CD14-positive monocyte (primary cell): ENCODE results near the gene FN1. TPM values are rescaled to one million over a fixed set of nuclear protein-coding genes. Genes with fewer than 3 reads are reported as not detected.

Source experiments
- DNase-seq, 3 donors: peaks; one replicate each; pipeline ENCODE4 v3.0.0-alpha.2; 2011 to 2022
- H2AFZ ChIP-seq: 2 replicates; pipeline ENCODE4 v1.6.0; 2012; ENCODE audit warnings: mild to moderate bottlenecking, low read depth, low read length, inconsistent platforms; ENCODE audit not compliant: insufficient read depth, poor library complexity, severe bottlenecking
- H3K27ac ChIP-seq, 2 donors: 1 replicate in 1 of 2; 2 replicates in 1 of 2; pipeline ENCODE4 v1.5.1; 2012 to 2013; ENCODE audit warnings: low read length in 2 of 2, control low read depth in 1 of 2, inconsistent platforms in 1 of 2, low read depth in 1 of 2, mild to moderate bottlenecking in 1 of 2
- H3K27me3 ChIP-seq, 2 donors: one replicate each; pipeline versions ENCODE4 v1.6.0 to v1.6.1; 2011 to 2013; ENCODE audit warnings: low read length in 2 of 2; ENCODE audit not compliant: control insufficient read depth in 2 of 2, insufficient read depth in 2 of 2
- H3K36me3 ChIP-seq, 2 donors: replicated peaks in 1 of 2; 1 replicate in 1 of 2; 2 replicates in 1 of 2; pipeline versions ENCODE4 v1.5.1 to v1.6.1; 2012 to 2013; ENCODE audit warnings: low read length in 2 of 2, control low read depth in 1 of 2, inconsistent platforms in 1 of 2, mild to moderate bottlenecking in 1 of 2; ENCODE audit not compliant: insufficient read depth in 2 of 2, control insufficient read depth in 1 of 2
- H3K4me1 ChIP-seq, 2 donors: 1 replicate in 1 of 2; 2 replicates in 1 of 2; pipeline versions ENCODE4 v1.5.1 to v1.6.1; 2012 to 2013; ENCODE audit warnings: low read length in 2 of 2, control low read depth in 1 of 2, inconsistent platforms in 1 of 2, mild to moderate bottlenecking in 1 of 2, moderate library complexity in 1 of 2; ENCODE audit not compliant: insufficient read depth in 2 of 2, control insufficient read depth in 1 of 2
- H3K4me2 ChIP-seq: replicated peaks from 2 replicates; pipeline ENCODE3; 2012; ENCODE audit warnings: low read length, moderate library complexity, mild to moderate bottlenecking; ENCODE audit not compliant: poor library complexity, severe bottlenecking; ENCODE audit errors: extremely low read depth
- H3K4me3 ChIP-seq, 3 experiments: fragments of 200-600 bp in 1 of 3; sonication (generic) in 1 of 3; replicated peaks in 1 of 3; 1 replicate in 2 of 3; 2 replicates in 1 of 3; pipeline ENCODE4 v1.5.1; 2011 to 2013; ENCODE audit warnings: low read length in 3 of 3, mild to moderate bottlenecking in 3 of 3, control low read depth in 2 of 3, low read depth in 2 of 3, inconsistent platforms in 1 of 3, moderate library complexity in 1 of 3
- H3K79me2 ChIP-seq: 2 replicates; pipeline ENCODE4 v1.6.0; 2012; ENCODE audit warnings: mild to moderate bottlenecking, control low read depth, inconsistent platforms, low read length, moderate library complexity; ENCODE audit not compliant: insufficient read depth
- H3K9ac ChIP-seq: 2 replicates; pipeline ENCODE4 v1.6.0; 2017; ENCODE audit warnings: low read length, mild to moderate bottlenecking; ENCODE audit not compliant: insufficient read depth, poor library complexity, severe bottlenecking
- H3K9me3 ChIP-seq, 2 donors: replicated peaks in 1 of 2; 1 replicate in 1 of 2; 2 replicates in 1 of 2; pipeline versions ENCODE4 v1.5.1 to v1.6.1; 2012 to 2013; ENCODE audit warnings: low read length in 2 of 2, control low read depth in 1 of 2; ENCODE audit not compliant: control insufficient read depth in 1 of 2, insufficient read depth in 1 of 2
- H4K20me1 ChIP-seq: 2 replicates; pipeline ENCODE4 v1.6.0; 2012; ENCODE audit warnings: mild to moderate bottlenecking, low read length, control low read depth, moderate library complexity; ENCODE audit not compliant: insufficient read depth
- H3K27ac Mint-ChIP-seq, 7 donors: one replicate each; pipeline ENCODE4 v1.8.0; 2020; ENCODE audit warnings: mild to moderate bottlenecking in 7 of 7, mixed read lengths in 7 of 7, moderate library complexity in 6 of 7, inconsistent platforms in 2 of 7
- H3K27me3 Mint-ChIP-seq, 3 donors: one replicate each; pipeline ENCODE4 v1.8.0; 2021 to 2022; ENCODE audit warnings: low read depth in 3 of 3, mild to moderate bottlenecking in 3 of 3, mixed read lengths in 3 of 3, moderate library complexity in 3 of 3, inconsistent platforms in 1 of 3
- H3K36me3 Mint-ChIP-seq, 2 donors: one replicate each; pipeline ENCODE4 v1.8.0; 2020; ENCODE audit warnings: mixed read lengths in 2 of 2, inconsistent platforms in 1 of 2, mild to moderate bottlenecking in 1 of 2
- H3K4me1 Mint-ChIP-seq: one replicate; pipeline ENCODE4 v1.8.0; 2020; ENCODE audit warnings: mild to moderate bottlenecking, mixed read lengths
- H3K4me3 Mint-ChIP-seq, 2 donors: one replicate each; pipeline ENCODE4 v1.8.0; 2020; ENCODE audit warnings: mild to moderate bottlenecking in 2 of 2, mixed read lengths in 2 of 2, moderate library complexity in 1 of 2
- H3K9me3 Mint-ChIP-seq, 7 donors: one replicate each; pipeline ENCODE4 v1.8.0; 2020 to 2022; ENCODE audit warnings: mixed read lengths in 7 of 7, mild to moderate bottlenecking in 6 of 7, moderate library complexity in 6 of 7, inconsistent platforms in 2 of 7
- CTCF ChIP-seq: fragments of 200-600 bp; IDR thresholded peaks from one replicate; pipeline ENCODE4 v1.8.0; 2022; ENCODE audit warnings: antibody characterized with exemption, mild to moderate bottlenecking
- WGBS: methylation state at CpG from one replicate; pipeline ENCODE4 v1.1.5; 2013; ENCODE audit warnings: missing lambda C conversion rate; ENCODE audit not compliant: insufficient coverage; 5-methylcytosine and 5-hydroxymethylcytosine counted together
- intact Hi-C, 2 donors: fragments of 100-400 bp; cut with micrococcal nuclease; formaldehyde crosslinking; loops; one replicate each; pipeline versions ENCODE4 v1.15.0 to v1.15.1; 2023
- polyA plus RNA-seq, 3 donors: library from polyadenylated mRNA; depleted of rRNA in 1 of 3; unstranded in 2 of 3; stranded (reverse) in 1 of 3; fragments of 300-500 nt in 2 of 3; fragments of >200 nt in 1 of 3; fragmentation: Illumina TruSeq in 2 of 3; gene quantifications; 1 replicate in 2 of 3; 2 replicates in 1 of 3; pipeline ENCODE4 v1.2.3, GENCODE V29; 2012 to 2021

Gene FN1
- polyA plus RNA-seq, 3 donors: 0.21 to 0.72 (median 0.23) TPM

- peaks cover 0 to 19% of the 10 kb centered on the region in 2 donors for H3K36me3 Mint-ChIP-seq
These were observed 76.3 kb downstream of the FN1 start for GRCh38 chr2:215359576-215359922.

GRCh38 chr2:215358891-215359575 lies 76.8 kb downstream of the FN1 start:
- no peaks in the 10 kb centered on the region for H3K27me3 Mint-ChIP-seq
- DNase-seq: no peak
- no peak for TF ChIP-seq CTCF
- H3K36me3 Mint-ChIP-seq: peaks cover 0 to 19% of the 10 kb centered on the region in 2 donors
- H3K4me1 Mint-ChIP-seq: no peaks in the 10 kb centered on the region
- no peaks in the 10 kb centered on the region for H3K9me3 Mint-ChIP-seq
- H4K20me1 ChIP-seq: no peaks in the 10 kb centered on the region
- no peak overlapping the region for H3K9ac ChIP-seq
- WGBS: 98% methylated on average over 5 of the region's 15 CpGs
- H3K4me1 ChIP-seq: no peaks in the 10 kb centered on the region
- H3K4me3 Mint-ChIP-seq: no peak overlapping the region
- no peak overlapping the region for H3K4me3 ChIP-seq
- no peak overlapping the region for H3K27ac Mint-ChIP-seq
- H2AFZ ChIP-seq: no peak overlapping the region
- no peaks in the 10 kb centered on the region for H3K27me3 ChIP-seq
- H3K27ac ChIP-seq: no peak overlapping the region
- intact Hi-C loops: no loop called here
- H3K9me3 ChIP-seq: no peaks in the 10 kb centered on the region
- no peak overlapping the region for H3K4me2 ChIP-seq
- no peaks in the 10 kb centered on the region for H3K36me3 ChIP-seq
- no peaks in the 10 kb centered on the region for H3K79me2 ChIP-seq

More at GRCh38 chr2:215359576-215359922, 76.3 kb downstream of the FN1 start:
- H2AFZ ChIP-seq: no peak overlapping the region
- no CpG with 5 or more reads among the region's 1 CpG for WGBS
- Mint-ChIP-seq H3K4me3 (no peak overlapping the region), H3K27me3 (no peaks in the 10 kb centered on the region), H3K9me3 (no peaks in the 10 kb centered on the region), H3K4me1 (no peaks in the 10 kb centered on the region), H3K27ac (no peak overlapping the region)
- no peaks in the 10 kb centered on the region for H3K9me3 ChIP-seq
- H3K9ac ChIP-seq: no peak overlapping the region
- no peak for TF ChIP-seq CTCF
- DNase-seq: no peak
- no peak overlapping the region for H3K27ac ChIP-seq
- no peaks in the 10 kb centered on the region for H3K4me1 ChIP-seq
- H3K79me2 ChIP-seq: no peaks in the 10 kb centered on the region
- intact Hi-C loops: no loop called here
- H3K36me3 ChIP-seq: no peaks in the 10 kb centered on the region
- H3K4me2 ChIP-seq: no peak overlapping the region
- H3K4me3 ChIP-seq: no peak overlapping the region
- no peaks in the 10 kb centered on the region for H3K27me3 ChIP-seq
- no peaks in the 10 kb centered on the region for H4K20me1 ChIP-seq
